GM19467 (cell line): ENCODE results near the gene SYNE1.

Experiments used
- ATAC-seq: cut with Tn5 transposase; IDR thresholded peaks from one replicate; pipeline ENCODE4 v1.9.1; 2021; ENCODE audit warnings: mild to moderate bottlenecking, moderate library complexity; ENCODE audit not compliant: unreplicated experiment

The SYNE1 gene

DNA sequence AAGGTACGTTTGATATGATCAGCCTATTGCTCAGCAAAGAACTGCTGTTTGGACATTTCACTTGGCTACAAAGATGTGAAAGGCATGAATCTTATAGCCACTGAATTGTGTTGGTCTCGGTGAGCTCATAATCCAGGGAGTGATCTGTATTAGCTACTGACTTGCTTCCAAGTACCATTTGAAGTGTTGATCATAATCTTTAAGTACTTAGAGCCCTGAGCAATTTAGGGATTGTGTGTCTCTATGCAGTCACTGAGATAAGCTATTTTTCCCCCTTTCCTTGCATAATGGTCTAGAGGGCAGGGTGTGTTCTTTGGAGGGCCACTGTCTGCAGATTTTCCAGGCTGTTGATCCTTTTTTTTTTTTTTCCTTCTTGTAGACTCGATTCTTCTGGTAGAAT lies 436.0 kb downstream of the SYNE1 start:
- no peak for ATAC-seq

DNA sequence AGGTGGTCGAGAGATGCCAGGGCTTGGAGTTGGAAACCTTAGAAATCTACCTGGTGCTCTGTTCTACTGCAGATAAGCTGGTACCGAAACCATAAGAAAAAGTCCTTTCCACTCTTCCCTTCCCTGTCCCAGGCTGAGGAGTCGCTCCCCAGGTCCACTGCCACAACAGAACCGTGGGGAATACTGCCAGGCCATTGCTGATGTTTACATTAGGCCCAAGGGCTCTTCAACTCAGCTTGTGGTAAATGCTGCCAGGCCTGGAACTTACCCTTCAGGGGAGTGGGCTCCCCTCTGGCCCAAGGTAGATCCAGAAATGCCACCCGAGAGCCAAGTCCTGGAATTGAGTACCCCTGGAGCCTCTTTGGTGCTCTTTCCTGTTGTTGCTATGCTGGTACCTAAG lies 441.3 kb downstream of the SYNE1 start:
- ATAC-seq: no peak

DNA sequence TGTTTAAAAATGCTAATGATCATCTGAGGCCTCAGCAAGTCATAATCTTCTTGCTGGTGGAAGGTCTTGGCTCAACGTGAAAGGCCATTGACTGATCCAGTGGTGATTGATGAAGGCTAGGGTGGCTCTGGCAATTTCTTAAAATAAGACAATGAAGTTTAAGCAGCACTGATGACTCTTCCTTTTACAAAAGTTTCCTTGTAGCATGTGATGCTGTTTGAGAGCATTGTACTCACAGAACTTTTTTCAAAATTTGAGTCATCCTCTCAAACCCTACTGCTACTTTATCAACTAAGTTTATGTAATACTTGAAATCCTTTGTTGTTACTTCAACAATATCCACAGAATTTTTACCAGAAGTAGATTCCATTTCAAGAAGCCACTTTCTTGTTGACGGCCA lies 447.4 kb downstream of the SYNE1 start:
- no peak for ATAC-seq

DNA sequence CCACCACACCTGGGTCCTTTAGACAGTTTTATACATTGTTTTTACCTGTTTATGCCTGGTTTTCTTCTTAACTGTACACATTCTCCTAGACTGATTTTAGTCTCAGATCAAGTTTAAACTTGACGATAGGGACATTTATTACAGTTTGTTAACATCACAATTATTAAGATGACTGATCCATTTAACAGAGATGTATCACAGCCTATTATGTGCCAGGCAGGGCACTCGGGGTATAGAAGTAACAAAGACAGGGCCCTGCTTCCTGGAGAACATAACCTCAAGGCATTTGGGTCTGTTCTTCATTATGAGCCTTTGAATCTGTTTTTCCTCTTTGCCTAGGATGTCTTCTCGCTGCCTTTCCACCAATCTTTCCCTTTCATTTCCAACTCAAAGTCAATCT lies 449.2 kb downstream of the SYNE1 start:
- no peak for ATAC-seq

DNA sequence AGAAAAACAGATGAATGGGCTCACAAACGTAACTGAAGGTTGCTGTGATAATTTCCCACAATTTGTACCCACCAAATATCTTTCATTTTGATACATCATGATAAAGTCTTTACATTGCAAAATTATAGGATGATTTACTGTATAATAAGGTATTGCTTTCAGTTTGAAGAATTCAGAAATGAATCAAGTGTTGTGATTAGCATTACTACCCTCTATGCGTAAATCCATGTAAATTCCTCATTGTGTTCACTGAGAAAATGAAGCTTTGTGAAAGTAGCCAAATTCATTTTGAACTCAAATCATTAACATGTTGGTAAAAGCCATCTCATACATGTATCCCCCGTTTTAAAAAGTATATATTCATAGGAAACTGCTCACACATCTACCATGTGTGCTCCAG lies 450.3 kb downstream of the SYNE1 start:
- ATAC-seq: no peak

DNA sequence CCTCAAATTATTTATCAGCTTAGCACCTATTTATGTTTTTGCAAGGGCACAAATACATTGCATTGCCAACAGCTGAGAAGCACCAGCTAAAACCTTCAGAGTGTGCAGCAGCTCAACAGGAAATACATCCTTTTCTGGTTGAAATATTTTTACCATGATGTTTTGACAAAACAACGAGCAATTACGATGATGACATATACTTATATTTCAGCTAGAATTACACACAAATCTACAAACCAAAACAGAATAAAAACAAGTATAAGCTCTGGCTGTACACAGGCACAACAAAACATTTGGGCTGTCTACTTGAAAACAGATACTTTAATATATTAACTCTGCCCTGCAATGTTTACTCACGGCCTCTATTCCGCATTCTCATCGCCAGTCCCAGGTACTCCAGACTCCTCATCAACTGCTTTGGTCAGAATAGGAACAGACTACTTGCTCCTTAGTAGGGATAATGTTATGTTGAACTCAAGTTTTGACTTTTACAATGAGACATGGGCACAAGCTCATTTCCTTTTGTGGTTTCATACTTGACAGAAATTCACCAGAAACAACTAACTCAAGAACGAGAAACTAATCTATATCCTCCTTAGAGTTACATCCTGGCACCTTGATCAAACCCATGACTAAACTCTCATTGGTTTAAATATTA lies 452.1 kb downstream of the SYNE1 start:
- ATAC-seq: peak; percentile 83

DNA sequence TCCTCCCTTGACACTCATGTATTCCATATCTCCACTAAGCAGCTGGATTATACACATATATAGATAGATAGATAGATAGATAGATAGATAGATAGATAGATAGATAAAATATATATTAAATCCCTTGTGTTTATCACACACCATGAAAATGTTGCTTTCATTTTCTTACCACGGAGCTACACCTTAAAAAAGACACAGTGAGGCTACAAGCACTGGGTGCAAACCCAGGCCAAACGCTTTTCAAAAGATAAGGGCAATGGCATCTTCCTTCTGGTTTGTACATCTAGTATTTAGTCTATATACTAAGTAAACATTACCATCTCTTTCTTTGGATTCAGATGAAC lies 452.6 kb downstream of the SYNE1 start:
- peak; percentile 42 for ATAC-seq

DNA sequence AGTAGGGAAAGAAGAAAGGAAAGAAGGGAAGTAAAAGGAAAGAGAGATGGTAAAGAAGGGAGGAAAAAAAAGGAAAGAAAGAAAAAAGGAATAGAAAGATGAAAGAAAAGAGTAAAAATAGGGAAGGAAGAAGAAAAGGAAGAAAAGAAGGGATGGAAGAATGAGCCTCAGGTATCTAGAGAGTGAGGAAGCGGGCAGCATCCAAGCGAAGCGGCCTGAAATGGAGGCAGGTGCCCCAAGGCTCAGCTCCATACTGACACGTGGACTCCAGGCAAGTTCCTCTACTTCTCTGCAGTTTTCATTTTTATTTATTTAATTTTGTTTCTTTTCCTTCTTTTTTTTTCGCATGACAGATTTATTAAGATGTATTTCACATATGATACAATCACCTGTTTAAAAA lies 456.6 kb downstream of the SYNE1 start:
- no peak for ATAC-seq

DNA sequence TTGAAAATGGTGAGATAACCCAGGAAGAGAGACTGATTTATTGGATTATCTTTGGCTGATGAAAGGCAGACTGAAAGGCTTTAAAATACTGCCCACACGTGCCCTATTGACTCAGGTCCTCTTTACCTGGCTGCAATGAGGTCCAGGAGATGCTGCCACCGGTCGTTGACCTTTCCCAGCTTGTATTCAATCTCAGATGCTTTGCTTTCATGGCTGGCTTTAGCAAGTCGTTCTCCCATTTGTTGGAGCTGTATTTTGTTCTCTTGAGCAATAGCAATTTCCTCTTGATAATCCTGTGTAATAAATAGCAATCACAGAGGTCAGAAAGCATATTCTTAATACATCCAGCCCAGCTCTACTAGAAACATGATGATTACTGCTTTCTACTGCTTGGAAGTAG lies 460.9 kb downstream of the SYNE1 start:
- ATAC-seq: no peak

DNA sequence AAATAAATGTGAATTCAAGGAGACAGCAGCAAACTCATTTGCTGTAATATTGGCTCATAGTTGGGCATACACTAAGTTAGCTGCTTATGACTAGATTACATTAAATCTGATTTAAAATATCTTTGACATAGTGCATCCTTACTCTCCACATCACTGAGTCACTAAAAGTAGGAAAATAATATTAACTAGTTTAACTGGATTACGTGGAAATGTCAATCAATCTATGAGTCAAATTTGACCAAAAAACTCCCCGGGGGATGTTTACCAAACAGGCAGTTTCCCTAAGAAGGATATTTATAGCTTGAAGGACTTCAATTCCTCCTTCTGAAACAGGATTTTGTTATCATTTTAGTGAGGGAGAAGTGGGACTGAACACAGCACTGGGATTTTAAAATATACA lies 463.2 kb downstream of the SYNE1 start:
- no peak for ATAC-seq

DNA sequence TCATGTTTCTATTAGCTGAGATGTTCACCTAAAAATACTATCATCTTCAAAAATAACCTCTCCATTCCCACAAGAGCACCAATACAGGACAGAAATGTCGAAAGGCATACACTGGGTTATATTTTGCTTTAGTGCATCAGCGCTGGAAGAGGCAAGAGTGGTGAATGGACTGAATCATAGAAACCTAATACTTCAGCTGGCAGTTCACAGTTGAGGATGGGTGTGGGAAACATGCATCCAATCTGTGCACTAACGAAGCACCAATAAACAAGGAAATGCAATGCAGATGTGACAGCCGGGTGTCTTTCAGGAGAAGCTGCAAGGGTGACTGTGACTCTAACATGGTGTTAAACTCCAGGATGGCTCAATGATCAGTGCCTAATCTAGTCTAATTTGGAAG lies 463.8 kb downstream of the SYNE1 start:
- no peak for ATAC-seq

DNA sequence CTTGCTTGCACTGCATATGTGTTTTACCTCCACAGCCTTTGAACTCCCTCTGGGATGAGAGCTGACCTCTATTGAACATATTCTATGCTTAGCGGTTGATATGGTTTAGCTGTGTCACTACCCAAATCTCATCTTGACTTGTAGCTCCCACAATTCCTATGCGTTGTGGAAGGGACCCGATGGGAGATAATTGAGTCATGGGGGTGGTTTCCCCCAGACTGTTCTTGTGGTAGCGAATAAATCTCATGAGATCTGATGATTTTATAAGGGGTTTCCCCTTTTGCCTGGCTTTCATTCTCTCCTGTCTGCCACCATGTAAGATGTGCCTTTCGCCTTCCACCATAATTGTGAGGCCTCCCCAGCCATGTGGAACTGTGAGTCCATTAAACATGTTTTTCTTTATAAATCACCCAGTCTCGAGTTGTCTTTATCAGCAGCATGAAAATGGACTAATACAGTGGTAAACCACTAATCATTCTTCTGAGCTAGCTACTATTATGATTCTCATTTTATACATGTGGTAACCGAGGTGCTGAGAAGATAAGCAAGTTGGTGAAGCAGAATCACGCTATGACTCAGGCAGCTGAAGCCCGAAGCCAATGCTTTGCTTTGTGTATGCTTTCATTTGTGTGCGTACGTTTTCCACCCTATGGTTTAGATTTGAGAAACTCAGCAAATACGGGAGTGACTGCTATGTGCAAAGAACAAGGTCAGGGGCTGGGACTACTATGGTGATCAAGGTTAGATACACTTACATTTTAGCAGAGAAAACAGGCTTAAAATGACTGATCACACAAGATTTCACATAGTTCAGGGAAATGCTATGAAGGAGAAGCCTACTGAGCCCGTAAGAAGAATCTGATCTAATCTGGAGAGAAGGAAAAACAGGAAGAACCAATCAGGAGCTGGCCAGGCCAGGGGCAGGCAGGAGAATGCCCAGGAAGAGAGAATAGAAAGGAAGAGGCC lies 466.2 kb downstream of the SYNE1 start:
- peak; percentile 86 for ATAC-seq

DNA sequence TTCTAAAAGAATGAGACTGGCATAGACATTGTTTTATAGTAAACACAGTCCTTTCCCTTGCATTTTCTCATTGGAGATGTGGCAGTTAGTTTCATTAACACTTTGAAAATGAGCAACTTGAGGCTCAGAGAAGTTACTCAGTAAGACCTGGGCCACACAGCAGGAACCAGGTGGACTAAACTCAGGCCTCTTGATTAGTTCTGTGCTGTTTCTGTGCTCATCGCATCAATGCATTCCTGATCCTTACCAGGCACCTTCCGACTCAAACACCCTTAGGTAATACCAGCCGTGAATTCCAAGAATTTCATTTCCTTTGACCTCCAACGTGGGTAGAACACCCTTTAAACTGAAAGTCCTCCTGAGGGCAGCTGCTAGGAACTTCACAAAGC lies 466.9 kb downstream of the SYNE1 start:
- ATAC-seq: no peak

DNA sequence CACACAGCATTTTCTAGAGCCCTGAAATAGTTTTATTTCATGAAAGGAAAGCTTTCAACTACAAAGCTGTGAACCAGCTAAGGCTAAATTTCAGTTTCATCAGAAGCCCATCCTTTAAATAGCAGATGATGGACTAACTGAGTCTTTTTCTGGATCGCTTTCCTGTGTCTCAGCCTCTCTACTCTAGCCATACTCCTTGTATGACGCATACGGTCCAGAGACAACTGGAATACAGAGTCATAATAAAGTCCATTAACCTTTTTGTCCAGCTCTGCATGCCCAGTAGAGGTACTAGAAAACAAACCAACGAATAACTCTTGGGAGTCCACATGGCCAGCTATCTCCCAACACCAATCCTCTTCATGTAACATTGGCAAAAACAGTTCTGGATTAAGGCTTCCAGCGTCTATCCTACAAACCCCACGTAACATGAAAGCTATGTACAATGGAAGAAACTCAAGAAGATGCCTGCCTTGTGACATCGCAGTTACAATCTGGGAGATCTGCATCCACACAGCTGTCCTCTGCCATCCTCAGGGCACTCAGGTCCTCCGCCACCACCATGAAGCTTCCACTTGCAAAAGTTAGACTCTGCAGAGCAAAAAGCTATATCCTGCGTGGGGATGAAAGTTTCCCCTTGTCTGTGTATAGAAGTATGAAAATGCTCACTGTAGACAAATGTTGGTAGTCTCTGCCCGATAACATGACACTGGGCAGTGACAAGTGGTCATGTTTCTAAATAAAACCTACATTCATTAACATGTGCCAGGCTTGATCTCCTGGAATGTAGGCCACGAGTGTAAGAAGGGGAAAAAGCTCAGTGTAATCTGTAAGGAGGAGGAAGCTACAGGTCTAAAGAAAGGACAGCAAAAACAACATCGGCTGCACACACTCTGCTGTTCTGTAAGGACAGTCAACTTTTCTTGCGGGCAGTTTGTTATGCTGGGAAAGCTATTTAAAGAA lies 469.2 kb downstream of the SYNE1 start:
- no peak for ATAC-seq

DNA sequence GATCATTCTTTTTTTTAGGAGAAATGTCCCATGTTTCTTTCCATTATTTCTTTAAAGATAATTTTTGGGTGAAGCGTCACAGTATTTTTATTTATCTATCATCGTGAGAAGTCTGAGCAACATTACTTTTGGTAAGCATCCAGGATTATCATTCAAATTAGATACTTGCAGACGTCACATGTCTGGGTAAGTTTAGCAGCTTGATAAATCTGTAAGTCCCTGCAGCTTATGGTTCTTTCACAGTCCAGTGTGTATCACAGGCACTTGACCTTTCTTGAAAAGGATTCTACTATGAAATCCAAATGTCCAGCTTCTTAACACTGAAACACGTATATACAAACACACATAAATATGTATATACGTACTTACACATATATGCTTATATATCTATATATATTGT lies 470.3 kb downstream of the SYNE1 start:
- no peak for ATAC-seq

DNA sequence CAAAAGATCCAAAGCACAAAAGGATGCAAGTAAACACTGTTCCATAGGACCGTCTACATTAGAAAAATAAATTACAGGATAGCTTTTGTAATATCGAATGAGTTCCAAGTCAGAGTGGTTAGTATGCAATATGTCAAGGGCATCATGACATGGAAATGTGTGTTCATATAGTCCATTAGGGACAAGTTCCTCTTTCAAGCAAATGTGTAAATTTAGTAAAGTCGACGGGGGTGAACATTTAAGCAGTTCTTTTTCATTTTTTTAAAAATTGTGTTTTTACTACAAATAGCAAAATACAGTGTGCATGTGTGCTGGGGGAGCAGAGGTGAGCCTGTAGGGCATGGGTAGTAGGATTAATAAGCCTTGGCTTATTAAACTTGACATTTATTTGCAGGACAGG lies 470.7 kb downstream of the SYNE1 start:
- no peak for ATAC-seq

DNA sequence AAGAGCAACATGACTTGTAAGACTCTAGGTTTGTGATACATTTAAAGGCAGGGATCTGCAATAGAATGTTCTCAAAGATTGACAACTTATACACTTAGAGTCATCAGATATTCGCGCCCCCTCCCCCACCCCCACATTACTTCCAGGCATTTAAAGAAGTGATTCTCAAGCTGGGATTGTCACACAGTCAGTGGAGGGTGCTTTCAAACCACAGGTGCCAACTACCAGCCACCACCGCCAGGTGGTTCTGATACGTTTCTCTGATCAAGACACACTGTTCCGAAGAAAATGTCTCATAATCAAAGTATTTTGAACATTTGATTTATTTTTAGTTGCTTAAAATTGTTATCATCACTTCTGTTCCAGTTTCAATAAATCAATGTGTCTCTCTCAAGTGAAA lies 472.2 kb downstream of the SYNE1 start:
- no peak for ATAC-seq

DNA sequence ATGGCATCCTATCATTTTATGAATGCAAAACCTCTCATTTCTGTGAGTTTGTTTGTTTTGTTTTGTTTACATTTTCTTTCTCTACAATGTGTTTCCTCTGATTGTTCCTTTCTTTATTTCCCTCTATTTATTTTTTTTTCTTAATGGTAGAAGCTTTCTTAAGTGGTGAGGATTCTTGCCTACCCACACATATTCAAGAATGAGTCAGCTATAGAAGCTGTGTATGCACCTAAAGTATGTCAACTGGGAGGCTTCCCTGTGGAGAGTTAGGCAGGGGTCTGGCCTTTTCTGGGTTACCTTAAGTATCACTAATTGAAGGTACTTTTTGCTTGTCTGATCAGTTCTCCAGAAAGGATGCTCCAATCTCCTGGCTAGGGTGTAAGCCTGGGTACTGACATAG lies 475.7 kb downstream of the SYNE1 start:
- ATAC-seq: no peak

DNA sequence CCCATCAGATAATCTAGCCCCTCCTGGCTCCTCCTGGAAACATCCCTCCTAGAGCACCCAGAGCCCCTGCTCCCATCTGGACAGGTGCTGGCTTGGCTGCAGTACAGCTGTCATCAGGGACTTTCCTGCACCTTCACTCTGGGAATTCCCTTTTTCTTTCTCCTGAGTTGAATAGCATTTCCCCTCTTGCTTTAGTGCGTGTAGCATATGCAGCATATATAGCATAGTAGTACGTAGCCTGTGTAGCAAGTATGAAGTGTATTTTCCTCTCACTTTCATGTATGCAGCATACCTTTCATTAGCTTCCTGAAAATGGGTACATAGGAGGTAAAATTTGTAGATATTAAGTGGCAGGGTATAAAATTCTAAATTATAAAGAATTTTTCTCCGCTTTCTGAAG lies 476.8 kb downstream of the SYNE1 start:
- peak; percentile 87 for ATAC-seq

DNA sequence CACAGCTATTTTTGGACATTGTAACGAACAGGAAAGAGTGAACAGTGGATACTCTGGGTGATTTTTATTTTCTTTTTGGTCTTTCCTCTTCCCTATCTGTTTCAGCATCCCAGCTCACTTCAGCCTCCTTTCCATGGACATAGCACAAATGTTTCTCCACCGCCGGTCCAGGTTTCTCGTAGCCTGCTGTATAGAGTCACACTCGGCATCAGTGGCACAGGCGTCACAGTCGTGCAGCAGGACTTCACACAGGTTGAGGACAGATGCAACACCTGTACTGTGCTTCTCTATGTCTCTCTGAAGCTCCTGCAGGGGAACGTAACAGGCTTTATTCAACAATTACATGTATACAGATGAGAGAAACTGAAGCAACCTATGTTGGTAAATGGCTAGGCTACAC lies 481.4 kb downstream of the SYNE1 start:
- no peak for ATAC-seq

DNA sequence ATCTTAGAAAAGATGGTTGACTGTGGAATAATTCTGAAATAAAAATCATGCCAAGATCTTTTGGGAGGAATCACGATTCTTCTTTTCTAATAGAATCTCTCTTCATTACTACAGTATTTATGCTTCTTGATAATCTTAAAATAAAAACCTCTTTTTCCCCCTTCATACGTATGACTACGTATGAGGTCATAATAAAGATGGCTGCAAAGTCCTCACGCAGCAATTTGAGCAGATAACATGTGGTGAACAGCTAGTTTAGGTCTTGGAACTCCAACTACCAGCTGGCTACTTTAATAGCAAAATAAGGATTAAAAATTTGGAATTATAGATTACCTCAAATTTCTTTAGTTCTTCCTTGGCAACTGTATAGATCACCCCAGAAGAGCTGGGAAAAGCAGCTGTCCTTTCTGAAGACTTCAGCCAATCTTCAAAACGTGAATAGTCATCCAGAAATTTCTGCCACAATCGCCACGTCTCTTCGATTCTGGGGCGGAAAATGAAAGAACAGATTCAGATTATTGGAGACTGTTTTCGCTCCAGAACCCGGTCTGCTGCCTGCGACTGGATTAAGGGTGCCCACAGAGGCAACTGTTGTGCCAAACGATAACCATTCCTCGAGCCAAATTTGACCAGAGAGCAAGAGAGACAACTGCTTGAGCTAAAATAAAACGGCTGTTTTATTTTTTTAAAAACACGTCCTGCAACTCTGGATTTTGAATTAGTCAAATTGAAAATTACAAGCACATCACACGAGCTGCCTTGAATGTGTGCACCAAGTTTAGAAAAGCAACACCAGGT lies 482.4 kb downstream of the SYNE1 start:
- no peak for ATAC-seq
